ENCODE measurements around the gene KRTAP10-9.

DNA sequence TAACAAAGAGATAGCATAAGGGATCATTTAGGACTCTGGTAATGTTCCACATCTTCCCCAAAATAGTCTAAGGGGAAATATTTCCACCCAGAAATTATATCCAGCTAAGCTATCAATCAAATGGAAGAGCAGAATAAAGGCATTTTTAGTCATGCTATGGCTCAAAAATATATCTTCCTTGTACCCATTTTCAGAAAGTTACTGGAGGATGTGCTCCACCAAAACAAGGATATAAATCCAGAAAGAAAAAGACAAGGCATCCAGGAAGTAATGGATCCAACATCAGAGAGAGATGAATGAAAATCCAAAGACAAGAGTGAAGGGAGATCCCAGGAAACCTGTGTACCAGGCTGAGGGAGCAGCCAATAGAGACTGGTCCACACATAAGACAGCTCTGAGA lies 17.7 kb upstream of the KRTAP10-9 start:
- TF ChIP-seq ZNF664 (tag by site-specific recombination; IDR thresholded peaks at IDR 0.05) (no peak), BCL11A (tag by site-specific recombination; IDR thresholded peaks at IDR 0.05; ENCODE audit: low read depth) (no peak), ZNF223 (tag by site-specific recombination; IDR thresholded peaks at IDR 0.05) (no peak), YY1 (tag by site-specific recombination; IDR thresholded peaks at IDR 0.05) (no peak), ZNF404 (tag by site-specific recombination; IDR thresholded peaks at IDR 0.05) (no peak)
- TF ChIP-seq, protein P1, sequence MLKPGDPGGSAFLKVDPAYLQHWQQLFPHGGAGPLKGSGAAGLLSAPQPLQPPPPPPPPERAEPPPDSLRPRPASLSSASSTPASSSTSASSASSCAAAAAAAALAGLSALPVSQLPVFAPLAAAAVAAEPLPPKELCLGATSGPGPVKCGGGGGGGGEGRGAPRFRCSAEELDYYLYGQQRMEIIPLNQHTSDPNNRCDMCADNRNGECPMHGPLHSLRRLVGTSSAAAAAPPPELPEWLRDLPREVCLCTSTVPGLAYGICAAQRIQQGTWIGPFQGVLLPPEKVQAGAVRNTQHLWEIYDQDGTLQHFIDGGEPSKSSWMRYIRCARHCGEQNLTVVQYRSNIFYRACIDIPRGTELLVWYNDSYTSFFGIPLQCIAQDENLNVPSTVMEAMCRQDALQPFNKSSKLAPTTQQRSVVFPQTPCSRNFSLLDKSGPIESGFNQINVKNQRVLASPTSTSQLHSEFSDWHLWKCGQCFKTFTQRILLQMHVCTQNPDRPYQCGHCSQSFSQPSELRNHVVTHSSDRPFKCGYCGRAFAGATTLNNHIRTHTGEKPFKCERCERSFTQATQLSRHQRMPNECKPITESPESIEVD (tag by site-specific recombination; IDR thresholded peaks at IDR 0.05), result no peak

All from HEK293 (cell line).